ENCODE results near the gene TOLLIP.
"Not testable (repeated sequence)": the region's sequence is repeated elsewhere in the genome, so short reads cannot be mapped to it uniquely, and the experiment has no call there.

TOLLIP gene

DNA sequence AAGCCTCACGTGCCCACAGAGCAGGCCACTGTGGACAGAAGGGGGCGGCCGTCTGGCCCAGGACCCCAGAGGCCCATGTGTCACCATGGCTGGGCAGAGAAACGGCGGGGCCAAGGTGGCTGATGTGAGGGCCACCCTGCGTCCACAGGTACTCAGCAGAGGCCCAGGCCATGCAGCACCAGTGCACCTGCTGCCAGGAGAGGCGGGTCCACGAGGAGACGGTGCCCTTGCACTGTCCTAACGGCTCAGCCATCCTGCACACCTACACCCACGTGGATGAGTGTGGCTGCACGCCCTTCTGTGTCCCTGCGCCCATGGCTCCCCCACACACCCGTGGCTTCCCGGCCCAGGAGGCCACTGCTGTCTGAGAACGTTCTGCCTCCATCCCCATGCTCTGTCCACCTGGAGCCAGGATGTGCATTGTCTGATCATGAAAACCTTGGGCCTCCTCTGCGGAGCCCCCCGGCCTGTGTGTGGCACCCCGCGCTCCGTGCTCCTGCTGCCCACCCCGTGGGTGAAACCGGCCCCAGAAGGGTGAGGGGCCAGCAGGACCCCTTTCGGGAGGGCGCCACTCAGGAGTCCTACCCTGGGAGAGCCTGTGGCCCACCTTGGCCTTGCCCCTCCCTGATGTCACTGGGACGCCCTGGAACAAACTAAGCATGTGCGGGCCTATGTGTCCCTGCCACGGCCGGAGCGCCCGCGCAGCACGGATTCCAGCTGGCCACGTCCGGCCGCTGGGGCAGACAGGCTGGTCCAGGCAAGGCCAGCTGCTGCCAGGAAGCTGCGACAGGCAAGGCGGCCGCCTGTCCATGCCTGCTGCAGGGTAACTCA is 48.0 kb downstream of the TOLLIP start:
- no peak for ATAC-seq

GRCh38 chr11:1260620-1261019 is 48.8 kb downstream of the TOLLIP start:
- ATAC-seq, result no peak

DNA sequence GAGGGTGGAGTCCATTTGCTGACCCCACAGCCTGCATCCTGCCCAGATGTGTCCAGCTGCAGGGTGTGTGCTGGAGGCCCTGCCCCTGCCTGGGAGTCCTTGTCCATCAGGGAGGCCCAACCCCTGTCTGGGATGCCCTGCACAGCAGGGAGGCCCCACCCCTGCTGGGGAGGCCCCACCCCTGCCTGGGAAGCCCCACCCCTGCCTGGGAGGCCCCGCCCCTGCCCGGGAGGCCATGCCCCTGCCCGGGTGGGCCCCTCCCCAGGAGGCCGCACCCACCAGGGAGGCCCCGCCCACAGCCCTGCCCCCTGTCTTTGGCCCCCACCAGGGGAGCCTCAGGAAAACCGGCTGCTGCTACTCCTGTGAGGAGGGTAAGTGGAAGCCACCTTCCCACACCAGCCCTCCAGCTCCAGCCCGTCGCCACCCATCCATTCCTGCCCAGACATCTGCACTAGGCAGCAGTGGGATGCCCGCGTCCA is 49.4 kb downstream of the TOLLIP start:
- no peak for ATAC-seq

DNA sequence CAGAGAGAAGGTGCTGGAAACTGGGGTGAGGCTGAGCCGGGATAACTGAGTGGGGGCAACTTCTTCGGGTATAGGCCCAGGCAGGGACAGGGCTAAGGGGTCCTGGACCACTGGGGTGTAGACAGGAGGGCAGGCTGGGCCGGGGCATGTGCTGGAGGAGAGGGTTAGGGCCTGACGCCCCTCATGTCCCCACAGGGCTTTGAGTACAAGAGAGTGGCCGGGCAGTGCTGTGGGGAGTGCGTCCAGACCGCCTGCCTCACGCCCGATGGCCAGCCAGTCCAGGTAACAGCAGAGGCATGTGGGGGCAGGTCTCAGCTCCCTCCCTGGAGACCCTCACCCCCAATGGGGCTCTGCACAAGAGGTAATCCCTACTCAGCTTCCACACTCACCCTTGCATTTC is 49.9 kb downstream of the TOLLIP start:
- no peak for ATAC-seq

GRCh38 chr11:1259076-1259461 is 50.4 kb downstream of the TOLLIP start:
- ATAC-seq, result no peak

DNA sequence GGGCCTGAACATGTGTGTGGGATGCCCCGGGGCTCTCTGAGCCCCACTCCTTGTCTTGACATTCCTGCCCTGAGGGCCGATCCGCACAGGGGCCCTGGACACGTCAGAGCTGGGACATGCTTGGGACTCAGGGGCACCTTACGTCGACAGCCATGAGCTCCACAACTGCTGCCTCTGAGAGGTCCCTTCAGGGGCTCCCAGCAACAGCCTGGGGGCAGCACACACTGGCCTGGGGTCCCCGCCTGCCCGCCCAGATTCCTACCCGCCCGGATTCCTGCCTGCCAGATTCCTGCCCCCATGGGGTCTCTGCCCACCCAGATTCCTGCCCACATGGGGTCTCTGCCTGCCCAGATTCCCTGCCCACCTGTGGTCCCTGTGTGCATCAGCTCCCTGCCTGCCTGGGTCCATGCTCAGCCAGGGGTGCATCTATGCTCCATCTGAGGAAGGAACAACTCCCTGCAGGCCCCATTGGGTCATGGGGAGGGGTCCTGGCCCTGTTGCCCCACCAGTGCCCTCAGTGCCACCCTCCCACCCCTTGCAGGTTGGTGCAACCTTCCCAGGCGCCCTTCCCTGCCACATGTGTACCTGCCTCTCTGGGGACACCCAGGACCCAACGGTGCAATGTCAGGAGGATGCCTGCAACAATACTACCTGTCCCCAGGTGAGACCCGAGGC is 50.9 kb downstream of the TOLLIP start:
- ATAC-seq, result no peak

- ATAC-seq, result no peak
These were observed 51.5 kb downstream of the TOLLIP start for GRCh38 chr11:1257916-1258315.

- ATAC-seq, result no peak
These were observed 52.1 kb downstream of the TOLLIP start for GRCh38 chr11:1257366-1257765.

DNA sequence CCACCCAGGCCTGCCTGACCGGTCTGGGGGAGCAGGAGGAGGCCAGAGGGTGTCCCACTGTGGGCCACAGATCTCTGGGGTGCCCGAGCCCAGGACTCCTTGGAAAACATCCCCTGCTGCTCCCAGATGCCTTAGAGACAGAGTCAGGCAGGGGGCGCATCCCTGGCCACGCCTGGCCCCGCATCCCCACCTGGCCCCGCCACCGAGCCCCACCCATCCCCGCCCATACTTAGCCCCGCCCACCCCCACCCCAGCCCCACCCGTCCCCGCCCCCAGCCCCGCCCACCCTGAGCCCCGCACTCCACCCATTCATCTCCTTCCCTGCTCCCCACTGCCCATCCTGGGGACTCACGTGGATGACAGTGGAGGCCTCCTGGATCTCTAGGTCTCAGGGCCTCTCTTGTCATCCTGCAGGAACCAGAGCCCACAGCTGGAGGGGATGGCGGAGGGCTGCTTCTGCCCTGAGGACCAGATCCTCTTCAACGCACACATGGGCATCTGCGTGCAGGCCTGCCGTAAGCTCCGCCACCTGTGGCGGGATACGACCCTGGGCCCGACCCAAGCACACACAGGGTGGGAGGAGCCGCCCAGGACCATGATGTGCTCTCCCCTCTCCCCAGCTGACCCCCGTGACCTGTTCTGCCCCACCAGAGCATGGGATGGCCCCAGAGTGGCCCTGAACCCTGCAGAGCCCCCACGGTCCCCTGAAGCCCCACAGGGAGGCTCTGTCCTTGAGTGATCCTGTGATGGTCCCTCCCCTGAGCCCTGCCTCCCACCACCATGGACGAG is 53.0 kb downstream of the TOLLIP start:
- ATAC-seq, result no peak

DNA sequence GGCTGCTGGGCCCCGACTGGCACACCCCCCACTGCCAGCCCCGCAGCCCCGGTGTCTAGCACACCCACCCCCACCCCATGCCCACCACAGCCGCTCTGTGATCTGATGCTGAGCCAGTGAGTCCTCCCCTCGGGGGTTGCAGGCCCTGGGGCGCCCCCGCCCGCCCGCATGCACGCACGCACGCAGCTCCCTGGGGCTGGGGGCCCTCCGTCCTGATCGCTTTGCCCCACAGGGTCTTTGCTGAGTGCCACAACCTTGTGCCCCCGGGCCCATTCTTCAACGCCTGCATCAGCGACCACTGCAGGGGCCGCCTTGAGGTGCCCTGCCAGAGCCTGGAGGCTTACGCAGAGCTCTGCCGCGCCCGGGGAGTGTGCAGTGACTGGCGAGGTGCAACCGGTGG is 54.3 kb downstream of the TOLLIP start:
- no peak for ATAC-seq

GRCh38 chr11:1254733-1255132 is 54.7 kb downstream of the TOLLIP start:
- no peak for ATAC-seq

DNA sequence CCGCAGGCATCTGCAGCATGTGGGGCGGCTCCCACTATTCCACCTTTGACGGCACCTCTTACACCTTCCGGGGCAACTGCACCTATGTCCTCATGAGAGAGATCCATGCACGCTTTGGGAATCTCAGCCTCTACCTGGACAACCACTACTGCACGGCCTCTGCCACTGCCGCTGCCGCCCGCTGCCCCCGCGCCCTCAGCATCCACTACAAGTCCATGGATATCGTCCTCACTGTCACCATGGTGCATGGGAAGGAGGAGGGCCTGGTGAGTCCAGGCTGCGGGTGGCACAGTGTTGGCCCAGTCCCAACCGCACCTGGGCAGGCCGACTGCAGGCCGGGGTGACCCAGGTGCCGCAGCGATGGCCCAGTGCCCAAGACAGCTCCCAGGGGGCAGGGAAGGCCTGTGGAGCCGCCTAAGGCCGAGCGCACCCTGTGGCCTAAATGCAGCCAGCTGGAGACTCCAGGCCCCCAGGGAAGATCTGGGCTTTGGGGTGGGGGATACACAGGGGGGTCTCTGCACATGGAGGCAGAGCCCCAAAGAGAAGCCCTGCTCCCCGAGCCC is 55.3 kb downstream of the TOLLIP start:
- no peak for ATAC-seq

DNA sequence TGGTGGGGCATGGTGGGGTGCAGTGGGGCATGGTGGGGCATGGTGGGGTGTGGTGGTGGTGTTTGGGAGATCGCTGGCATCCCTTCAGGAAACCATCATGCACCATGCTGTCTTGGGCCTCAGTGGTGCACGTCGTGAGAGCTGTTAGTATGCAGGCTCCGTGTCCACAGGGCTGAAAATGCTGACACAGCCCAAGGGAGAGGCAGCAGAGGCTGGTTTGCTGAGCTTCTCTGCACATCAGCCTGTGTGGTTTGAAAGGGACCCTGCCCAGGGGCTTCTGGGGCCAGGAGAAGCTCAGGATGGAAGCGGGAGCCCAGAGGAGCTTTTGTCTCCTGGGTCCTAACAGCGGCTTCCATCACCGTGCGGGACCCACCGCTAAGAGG is 56.3 kb downstream of the TOLLIP start:
- ATAC-seq, result no peak

GRCh38 chr11:1252371-1253102 is 56.9 kb downstream of the TOLLIP start:
- ATAC-seq, result no peak

GRCh38 chr11:1251236-1251770 is 58.1 kb downstream of the TOLLIP start:
- ATAC-seq, result no peak

GRCh38 chr11:1250411-1250810 is 59.0 kb downstream of the TOLLIP start:
- ATAC-seq, result not testable (repeated sequence)

GRCh38 chr11:1248951-1249350 is 60.5 kb downstream of the TOLLIP start:
- not testable (repeated sequence) for ATAC-seq

DNA sequence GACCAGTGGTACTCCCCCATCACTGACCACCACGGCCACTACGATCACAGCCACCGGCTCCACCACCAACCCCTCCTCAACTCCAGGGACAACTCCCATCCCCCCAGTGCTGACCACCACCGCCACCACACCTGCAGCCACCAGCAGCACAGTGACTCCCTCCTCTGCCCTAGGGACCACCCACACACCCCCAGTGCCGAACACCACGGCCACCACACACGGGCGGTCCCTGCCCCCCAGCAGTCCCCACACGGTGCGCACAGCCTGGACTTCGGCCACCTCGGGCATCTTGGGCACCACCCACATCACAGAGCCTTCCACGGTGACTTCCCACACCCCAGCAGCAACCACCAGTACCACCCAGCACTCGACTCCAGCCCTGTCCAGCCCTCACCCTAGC is 62.4 kb downstream of the TOLLIP start:
- not testable (repeated sequence) for ATAC-seq

DNA sequence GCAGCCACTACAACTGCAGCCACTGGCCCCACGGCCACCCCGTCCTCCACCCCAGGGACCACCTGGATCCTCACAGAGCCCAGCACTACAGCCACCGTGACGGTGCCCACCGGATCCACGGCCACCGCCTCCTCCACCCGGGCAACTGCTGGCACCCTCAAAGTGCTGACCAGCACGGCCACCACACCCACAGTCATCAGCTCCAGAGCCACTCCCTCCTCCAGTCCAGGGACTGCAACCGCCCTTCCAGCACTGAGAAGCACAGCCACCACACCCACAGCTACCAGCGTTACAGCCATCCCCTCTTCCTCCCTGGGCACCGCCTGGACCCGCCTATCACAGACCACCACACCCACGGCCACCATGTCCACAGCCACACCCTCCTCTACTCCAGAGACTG is 63.1 kb downstream of the TOLLIP start:
- ATAC-seq, result not testable (repeated sequence)

GRCh38 chr11:1245717-1246116 is 63.7 kb downstream of the TOLLIP start:
- not testable (repeated sequence) for ATAC-seq

DNA sequence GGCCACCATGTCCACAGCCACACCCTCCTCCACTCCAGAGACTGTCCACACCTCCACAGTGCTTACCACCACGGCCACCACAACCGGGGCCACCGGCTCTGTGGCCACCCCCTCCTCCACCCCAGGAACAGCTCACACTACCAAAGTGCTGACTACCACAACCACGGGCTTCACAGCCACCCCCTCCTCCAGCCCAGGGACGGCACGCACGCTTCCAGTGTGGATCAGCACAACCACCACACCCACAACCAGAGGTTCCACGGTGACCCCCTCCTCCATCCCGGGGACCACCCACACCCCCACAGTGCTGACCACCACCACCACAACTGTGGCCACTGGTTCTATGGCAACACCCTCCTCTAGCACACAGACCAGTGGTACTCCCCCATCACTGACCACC is 64.9 kb downstream of the TOLLIP start:
- ATAC-seq, result not testable (repeated sequence)

- ATAC-seq, result not testable (repeated sequence)
These were observed 65.9 kb downstream of the TOLLIP start for GRCh38 chr11:1243521-1243920.
